Femur (tissue), 1 donor: Measurements from ENCODE around the gene GRM1.

Source experiments
- DNase-seq: peaks from one replicate; pipeline ENCODE4 v3.0.0-alpha.2; 2017

Gene GRM1

GRCh38 chr6:146281651-146282362 lies 252.9 kb downstream of the GRM1 start:
- DNase-seq = no peak

GRCh38 chr6:146282837-146283236 lies 254.0 kb downstream of the GRM1 start:
- DNase-seq = no peak

- DNase-seq = no peak
Observed at GRCh38 chr6:146284311-146284710, 255.4 kb downstream of the GRM1 start.

DNA sequence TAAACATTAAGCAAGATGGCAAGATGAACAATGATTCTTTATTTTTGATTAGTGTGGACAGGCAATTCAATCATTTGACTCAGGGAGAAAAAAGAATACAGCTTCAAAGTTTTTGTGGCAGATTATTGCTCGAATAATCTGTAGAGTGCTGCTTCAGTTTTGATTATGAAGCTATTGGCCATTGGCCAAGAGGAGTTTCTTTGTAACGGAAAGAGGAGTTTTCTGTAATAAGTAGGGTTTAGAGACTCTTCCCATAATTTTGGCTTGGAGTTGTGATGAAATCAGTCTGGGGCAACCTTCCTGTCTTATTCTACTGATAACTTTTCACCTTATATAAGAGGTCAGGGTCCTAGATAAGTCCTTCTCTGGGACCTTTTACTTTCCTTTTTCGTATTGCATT lies 258.1 kb downstream of the GRM1 start:
- no peak for DNase-seq

DNA sequence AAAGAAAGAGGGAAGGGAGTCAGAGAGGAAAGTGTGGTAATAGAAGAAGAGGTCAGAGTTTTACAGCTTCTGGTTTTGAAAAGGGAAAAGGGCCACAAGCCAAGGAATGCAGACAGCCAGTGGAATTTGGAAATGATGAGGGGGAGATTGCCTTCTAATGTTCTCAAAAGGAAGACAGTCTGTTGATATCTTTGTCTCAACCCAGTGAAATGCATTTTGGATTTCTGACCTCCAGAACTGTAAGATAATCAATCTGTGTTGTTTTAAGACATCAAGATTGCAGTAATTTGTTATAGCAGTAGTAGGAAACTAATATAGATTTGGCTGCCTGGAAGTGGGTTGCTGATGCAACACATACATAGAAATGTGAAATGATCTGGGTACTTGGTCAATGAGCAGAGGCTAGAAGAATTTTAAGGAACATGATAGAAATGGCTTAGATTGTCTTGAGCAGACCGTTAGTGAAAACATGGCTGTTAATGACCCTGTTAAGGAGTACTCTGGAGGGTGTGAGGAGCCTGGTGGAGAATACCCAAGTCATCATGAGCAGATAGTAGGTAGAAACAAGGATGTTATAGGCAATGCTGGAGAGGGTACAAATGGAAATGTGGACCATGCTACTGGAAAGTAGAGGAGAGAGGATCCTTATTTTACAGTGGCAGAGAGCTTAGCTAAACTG lies 259.0 kb downstream of the GRM1 start:
- no peak for DNase-seq

DNA sequence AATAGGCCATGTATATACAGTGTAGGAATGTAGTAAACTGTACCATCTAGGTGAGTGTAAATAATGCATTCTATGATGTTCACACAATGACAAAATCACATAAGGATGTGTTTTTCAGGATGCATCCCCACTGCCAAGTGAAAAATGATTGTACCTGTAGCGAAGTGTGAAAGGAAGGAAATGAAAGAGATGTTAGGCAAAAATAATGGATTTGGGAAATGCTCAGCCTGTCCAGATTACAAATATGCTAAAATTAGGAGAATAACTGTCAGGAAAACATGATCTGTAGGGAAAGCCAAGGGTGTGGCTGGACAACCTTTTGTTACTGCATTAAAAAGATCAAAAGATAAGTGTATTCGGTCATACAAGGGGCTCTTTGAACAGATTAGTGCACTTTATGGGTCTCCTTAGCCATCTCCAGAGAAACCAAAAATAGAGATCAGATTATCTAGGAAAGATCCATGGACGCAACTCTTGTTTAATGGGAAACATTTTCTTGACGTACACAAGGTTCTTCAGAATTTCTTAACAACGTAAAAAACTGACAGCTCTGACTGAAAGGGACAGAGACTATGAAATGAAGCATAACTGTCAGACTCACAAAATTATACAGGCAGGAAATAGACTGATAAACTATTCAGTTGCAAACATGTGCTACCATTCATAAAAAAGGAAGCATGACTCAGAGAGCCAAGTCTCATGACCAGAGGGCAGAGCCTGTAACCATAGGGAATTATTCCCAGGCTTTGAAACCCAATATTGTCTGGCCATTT lies 261.1 kb downstream of the GRM1 start:
- no peak for DNase-seq

DNA sequence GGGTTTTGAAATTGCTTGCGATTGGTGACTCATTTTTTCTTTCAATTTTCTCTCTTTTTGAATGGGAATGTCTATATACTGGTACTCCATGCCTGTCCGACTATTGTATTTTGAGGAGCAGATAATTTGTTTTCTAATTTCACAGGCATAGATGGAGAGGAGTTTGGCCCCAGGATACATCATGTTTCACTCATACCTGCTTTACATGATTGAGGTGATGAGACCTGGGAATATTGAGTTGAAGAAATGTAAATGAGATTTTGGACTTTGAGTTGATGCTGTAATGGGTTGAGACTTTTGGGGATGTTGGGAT lies 261.7 kb downstream of the GRM1 start:
- DNase-seq = no peak

DNA sequence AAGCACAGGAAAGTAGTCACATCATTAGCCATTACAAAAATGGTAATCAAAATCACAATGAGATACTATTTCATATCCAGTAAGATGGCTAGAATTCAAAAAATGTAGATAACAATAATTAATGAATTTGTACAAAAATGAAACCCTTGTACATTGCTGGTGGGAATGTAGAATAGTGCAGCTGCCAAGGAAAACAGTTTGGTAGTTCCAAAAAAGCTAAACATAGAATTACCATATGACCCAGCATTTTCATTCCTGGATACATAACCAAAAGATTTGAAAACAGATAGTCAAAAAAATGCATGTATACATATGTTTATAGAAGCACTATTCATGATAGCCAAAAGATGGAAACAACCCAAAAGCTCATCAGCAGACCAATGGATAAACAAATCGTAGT lies 263.6 kb downstream of the GRM1 start:
- DNase-seq = no peak

GRCh38 chr6:146295695-146296094 lies 266.8 kb downstream of the GRM1 start:
- no peak for DNase-seq

DNA sequence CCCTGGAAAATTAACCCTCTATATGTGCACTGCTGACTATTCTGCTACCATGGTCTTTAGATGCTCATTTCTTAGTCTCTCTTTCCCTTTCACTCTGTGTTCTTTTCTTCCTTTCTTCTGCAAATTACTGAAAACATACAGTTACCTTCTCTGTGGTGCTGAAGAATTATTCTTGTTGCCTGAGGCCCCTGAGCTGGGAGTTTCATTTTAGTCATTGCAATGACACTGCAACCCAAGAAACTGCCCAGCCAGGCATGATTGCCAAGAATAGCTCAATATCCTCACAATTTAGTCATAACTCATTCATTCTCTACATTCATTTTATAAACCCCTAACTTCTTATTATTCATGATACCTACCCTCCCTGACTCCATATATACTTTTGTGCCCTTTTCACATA lies 269.0 kb downstream of the GRM1 start:
- DNase-seq = no peak

GRCh38 chr6:146300521-146300920 lies 271.7 kb downstream of the GRM1 start:
- no peak for DNase-seq

- no peak for DNase-seq
Observed at GRCh38 chr6:146301764-146302163, 272.9 kb downstream of the GRM1 start.

DNA sequence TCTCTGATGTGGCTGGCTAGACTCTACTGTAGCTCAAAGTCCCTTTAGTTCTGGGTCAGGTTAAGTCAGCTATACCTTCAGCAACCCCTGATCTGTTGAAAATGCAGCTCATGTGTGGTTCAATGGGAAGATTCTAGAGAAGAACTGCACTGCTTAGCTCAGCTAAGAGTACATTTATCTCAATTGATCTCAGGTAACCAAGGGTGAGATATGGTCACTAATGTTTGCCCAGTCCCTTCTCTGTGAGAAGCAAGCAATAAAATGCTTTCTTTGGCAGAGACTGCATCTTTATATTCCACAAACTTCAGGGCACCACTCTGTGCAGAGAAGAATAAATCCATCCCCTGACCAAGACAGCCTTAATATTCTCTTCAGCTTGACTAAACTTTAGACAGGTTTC lies 274.1 kb downstream of the GRM1 start:
- DNase-seq = no peak

GRCh38 chr6:146304181-146304580 lies 275.3 kb downstream of the GRM1 start:
- DNase-seq = no peak

DNA sequence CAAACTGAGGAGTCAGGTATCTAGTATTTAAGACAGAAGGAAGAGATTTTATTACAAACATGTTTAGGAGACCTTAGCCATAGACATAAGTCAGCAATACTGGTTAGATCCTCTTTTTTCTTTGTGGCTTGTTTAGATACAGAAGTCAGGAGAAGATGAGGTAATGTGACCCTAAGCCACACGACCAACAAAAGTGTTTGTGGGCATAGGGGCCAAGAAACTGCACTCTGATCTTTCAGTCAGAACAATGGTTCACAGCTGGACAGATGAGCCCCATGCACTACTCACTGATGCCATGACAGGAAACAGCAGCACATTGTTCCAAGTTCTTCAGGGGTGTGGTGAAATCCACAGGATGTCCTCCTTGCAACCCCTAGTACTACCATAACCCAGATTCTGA lies 276.2 kb downstream of the GRM1 start:
- DNase-seq = no peak

- no peak for DNase-seq
Observed at GRCh38 chr6:146305951-146306350, 277.1 kb downstream of the GRM1 start.

DNA sequence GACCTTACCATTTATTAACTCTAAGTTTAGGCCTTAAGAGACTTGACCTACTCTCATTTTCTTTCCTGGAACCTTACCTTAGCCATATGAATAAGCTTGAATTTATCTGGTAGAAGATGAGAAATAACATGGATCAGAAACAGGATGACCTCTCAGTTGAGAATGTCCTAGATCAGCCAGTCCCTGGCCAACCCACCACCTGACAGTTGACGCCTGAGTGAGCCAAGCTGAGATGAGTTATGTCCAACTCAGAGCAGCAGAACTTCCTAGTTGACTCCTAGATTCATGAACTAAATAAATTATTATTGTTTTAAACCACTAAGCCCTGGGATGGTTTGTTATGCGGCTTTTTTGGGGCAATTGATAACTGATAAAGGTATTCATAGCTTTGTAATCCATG lies 281.8 kb downstream of the GRM1 start:
- DNase-seq = no peak

DNA sequence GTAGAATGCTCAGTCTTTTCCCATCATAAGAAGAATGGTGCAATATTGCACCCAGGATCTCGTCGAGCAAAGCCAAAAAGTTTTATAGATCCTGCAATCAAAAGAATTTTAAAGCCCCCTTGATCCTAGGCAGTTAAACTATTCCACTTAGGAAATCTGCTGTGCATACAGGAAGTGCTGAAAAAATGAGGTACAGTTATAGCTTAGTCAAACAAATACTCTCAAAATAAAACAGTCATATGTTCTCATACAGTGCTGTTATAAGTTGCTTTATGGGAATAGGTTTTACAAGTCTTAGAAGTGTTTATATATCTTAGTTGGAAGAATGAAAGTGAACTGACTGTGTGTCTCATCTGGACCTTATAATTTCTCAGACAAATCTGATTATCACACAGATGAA lies 282.2 kb downstream of the GRM1 start:
- no peak for DNase-seq

DNA sequence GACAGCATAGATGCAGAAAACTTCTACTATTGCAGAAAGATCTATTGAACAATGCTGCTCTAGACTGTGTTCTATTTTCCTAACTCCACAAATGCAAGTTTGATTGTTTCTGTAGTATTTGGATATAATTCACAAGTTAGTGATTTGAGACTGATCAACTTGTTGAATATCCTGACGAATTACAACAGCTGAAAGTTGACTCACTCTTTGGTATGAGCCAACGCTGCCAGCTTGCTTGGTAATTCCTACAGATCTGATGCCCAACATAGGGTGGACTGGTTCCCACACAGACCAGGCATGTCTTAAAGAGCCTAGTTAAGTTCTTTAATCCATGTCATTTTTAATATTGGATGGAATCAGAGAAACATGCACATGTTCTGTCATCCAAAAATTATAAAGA lies 283.7 kb downstream of the GRM1 start:
- no peak for DNase-seq

DNA sequence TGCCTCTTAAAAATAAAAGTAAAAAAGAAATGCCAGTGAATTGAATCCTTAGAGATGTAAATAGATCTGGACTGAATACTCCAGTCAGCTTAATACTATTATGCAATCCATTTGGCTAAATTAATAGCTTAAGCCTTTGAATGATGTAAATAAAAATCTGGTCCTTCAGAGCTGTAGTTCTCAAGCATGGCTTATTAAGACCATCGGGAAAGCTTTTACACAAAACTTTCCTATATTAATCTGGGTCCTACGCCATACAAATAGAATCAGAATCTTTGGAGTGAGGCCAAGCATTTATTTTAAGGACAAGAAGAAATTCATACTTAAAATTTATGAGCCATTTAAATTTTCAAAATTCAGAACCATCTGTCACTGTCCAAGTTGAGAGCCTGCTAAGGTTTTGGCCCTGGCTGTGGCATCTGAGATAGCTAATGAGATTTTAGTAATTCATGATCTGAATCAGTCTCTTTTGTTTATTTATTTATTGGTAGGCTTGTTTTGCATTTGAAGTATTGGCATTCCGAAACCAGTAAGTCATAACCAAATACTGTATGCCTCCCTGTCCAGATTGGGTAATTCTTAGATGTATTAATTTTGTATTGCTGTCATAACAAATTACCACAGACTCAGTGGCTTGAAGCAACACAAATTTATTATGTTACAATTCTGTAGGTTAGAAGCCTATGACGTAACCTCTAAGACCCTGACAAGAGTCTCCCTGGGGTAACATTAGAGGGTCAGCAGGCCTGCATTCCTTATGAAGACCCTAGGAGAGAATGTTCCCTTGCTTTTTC lies 286.7 kb downstream of the GRM1 start:
- DNase-seq = no peak

- DNase-seq = no peak
Observed at GRCh38 chr6:146316175-146316495, 287.3 kb downstream of the GRM1 start.

GRCh38 chr6:146331013-146331412 lies 302.2 kb downstream of the GRM1 start:
- DNase-seq = no peak

- no peak for DNase-seq
Observed at GRCh38 chr6:146335336-146335735, 306.5 kb downstream of the GRM1 start.

GRCh38 chr6:146336191-146336590 lies 307.3 kb downstream of the GRM1 start:
- no peak for DNase-seq
